ENCODE data around the gene SOS1.

DNA sequence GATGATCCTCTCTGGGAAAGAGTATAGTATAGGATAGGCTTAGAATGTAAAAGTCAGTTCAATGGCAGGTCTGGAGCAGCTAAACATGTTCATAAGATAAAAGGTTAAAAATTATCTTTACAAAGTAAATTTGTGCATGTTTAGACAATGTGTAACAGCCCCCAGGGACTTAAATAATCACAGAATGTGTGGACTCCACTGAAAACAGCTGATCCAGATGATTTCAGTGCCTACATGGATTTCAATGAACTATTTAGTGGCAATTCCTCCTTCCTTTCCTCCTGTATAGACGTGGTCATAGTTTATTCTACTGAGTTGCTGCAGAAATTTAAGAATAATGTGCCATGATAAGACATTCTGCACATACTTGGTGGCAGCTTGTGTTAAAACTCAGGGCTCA lies 188.3 kb downstream of the SOS1 start:
- TF ChIP-seq SPI1 (IDR thresholded peaks at IDR 0.05; ENCODE audit: low read depth, low read length) (no peak), POLR2A (IDR thresholded peaks at IDR 0.05; ENCODE audit: low read depth, low read length) (no peak), POLR2AphosphoS5 (IDR thresholded peaks at IDR 0.05; ENCODE audit: low read depth, low read length) (no peak), TAF1 (IDR thresholded peaks at IDR 0.05; ENCODE audit: low read depth, low read length) (no peak)
